ENCODE data around the gene INMT. TPM values are rescaled to one million over a fixed set of nuclear protein-coding genes. Genes with fewer than 3 reads are reported as not detected.

The INMT gene
- total and polyA plus RNA-seq, 4 donors: 0.35 to 11.6 (median 3.3) TPM

GRCh38 chr7:30800785-30801252 is 48.9 kb downstream of the INMT start:
- H3K4me1 ChIP-seq (ENCODE audit: control insufficient read depth, insufficient read depth, low read length): peaks cover 23% of the 10 kb centered on the region
- H3K27ac ChIP-seq (ENCODE audit: low read depth, low read length): no peak overlapping the region
- no peak overlapping the region for H3K4me3 ChIP-seq (ENCODE audit: low read depth, low read length)
- peaks cover 5% of the 10 kb centered on the region for H3K36me3 ChIP-seq (ENCODE audit: control insufficient read depth, insufficient read depth, low read length)
- 13% methylated on average over 5 of the region's 6 CpGs for WGBS (ENCODE audit: insufficient coverage)
- peak; percentile 73 to 96 (median 81) for DNase-seq (ENCODE audit: low read depth in 4 of 6, low spot score in 6 of 6)
- no peaks in the 10 kb centered on the region for H3K9me3 ChIP-seq (ENCODE audit: control insufficient read depth, insufficient read depth, low read length)
- H3K27me3 ChIP-seq (ENCODE audit: control insufficient read depth, insufficient read depth, low read length): peaks cover 2% of the 10 kb centered on the region

DNA sequence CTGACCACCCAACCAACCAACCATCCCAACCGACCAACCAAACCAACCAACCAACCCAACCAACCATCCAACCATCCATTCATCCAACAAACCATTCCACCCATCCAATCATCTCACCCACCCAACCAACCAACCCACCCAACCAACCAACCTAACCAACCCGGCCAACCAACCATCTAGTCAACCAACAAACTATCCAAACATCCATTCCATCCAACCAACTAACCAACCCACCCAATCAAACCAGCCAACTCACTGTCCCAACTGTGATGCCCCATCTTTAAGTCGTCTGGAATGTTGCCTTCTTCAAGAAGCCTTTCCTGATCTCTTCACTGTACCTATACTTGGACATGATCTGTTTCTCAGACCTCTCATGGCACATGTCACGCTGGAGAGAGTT is 50.9 kb downstream of the INMT start:
- Histone ChIP-seq H3K4me1 (ENCODE audit: control insufficient read depth, insufficient read depth, low read length) (peaks cover 27% of the 10 kb centered on the region), H3K27ac (ENCODE audit: low read depth, low read length) (no peak overlapping the region), H3K4me3 (ENCODE audit: low read depth, low read length) (no peak overlapping the region), H3K9me3 (ENCODE audit: control insufficient read depth, insufficient read depth, low read length) (no peaks in the 10 kb centered on the region), H3K36me3 (ENCODE audit: control insufficient read depth, insufficient read depth, low read length) (peaks cover 5% of the 10 kb centered on the region), H3K27me3 (ENCODE audit: control insufficient read depth, insufficient read depth, low read length) (peaks cover 2% of the 10 kb centered on the region)
- DNase-seq (ENCODE audit: low read depth in 4 of 6, low spot score in 6 of 6): no peak
- WGBS (ENCODE audit: insufficient coverage): 89% methylated on average over 3 of the region's 4 CpGs

DNA sequence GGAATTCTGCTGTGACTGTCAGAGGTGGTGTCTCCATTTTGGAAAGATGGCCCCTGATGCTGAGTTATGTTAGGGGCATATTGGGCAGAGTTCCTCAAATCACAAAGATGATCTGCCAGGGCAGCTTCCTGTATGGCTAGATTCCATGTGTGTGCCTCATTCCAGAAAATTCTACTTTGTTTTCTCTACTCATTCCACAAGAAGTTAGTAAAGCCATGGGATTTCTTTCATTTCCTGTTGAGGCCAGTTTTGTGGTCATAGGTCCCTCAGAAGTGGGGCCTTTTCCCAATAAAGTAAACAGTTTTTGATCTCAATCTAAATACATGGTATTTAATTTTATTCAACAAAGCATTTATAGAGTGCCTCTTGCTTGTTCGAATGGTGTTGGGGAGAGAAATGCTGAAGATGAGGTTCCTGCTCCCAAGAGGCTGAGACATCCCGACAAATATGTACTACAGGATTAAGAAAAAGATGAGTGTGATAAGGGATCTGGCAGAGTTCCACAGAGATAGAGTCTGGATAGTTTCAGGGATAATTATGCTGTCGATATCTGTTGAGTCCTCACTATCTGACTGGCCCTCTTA is 52.2 kb downstream of the INMT start:
- Histone ChIP-seq H3K4me3 (ENCODE audit: low read depth, low read length) (no peak overlapping the region), H3K27ac (ENCODE audit: low read depth, low read length) (no peak overlapping the region), H3K9me3 (ENCODE audit: control insufficient read depth, insufficient read depth, low read length) (no peaks in the 10 kb centered on the region), H3K27me3 (ENCODE audit: control insufficient read depth, insufficient read depth, low read length) (peaks cover 2% of the 10 kb centered on the region), H3K36me3 (ENCODE audit: control insufficient read depth, insufficient read depth, low read length) (peaks cover 5% of the 10 kb centered on the region), H3K4me1 (ENCODE audit: control insufficient read depth, insufficient read depth, low read length) (peaks cover 27% of the 10 kb centered on the region)
- 80% methylated on average over 1 of the region's 3 CpGs for WGBS (ENCODE audit: insufficient coverage)
- DNase-seq (ENCODE audit: low read depth in 4 of 6, low spot score in 6 of 6): no peak

GRCh38 chr7:30805081-30805691 is 53.3 kb downstream of the INMT start:
- no peaks in the 10 kb centered on the region for H3K9me3 ChIP-seq (ENCODE audit: control insufficient read depth, insufficient read depth, low read length)
- no peak overlapping the region for H3K4me3 ChIP-seq (ENCODE audit: low read depth, low read length)
- H3K4me1 ChIP-seq (ENCODE audit: control insufficient read depth, insufficient read depth, low read length): peaks cover 27% of the 10 kb centered on the region
- peaks cover 2% of the 10 kb centered on the region for H3K27me3 ChIP-seq (ENCODE audit: control insufficient read depth, insufficient read depth, low read length)
- DNase-seq (ENCODE audit: low read depth in 4 of 6, low spot score in 6 of 6): no peak
- H3K36me3 ChIP-seq (ENCODE audit: control insufficient read depth, insufficient read depth, low read length): peaks cover 2% of the 10 kb centered on the region
- 93% methylated on average over 9 of the region's 9 CpGs for WGBS (ENCODE audit: insufficient coverage)
- H3K27ac ChIP-seq (ENCODE audit: low read depth, low read length): peak overlapping the region; percentile 84

- Histone ChIP-seq H3K4me1 (ENCODE audit: control insufficient read depth, insufficient read depth, low read length) (peaks cover 20% of the 10 kb centered on the region), H3K9me3 (ENCODE audit: control insufficient read depth, insufficient read depth, low read length) (no peaks in the 10 kb centered on the region), H3K27ac (ENCODE audit: low read depth, low read length) (peak overlapping the region; percentile 84), H3K4me3 (ENCODE audit: low read depth, low read length) (no peak overlapping the region), H3K27me3 (ENCODE audit: control insufficient read depth, insufficient read depth, low read length) (peaks cover 2% of the 10 kb centered on the region), H3K36me3 (ENCODE audit: control insufficient read depth, insufficient read depth, low read length) (peaks cover 2% of the 10 kb centered on the region)
- DNase-seq (ENCODE audit: low read depth in 4 of 6, low spot score in 6 of 6): peak in 1 of 6 donors; percentile 12
- 51% methylated on average over 5 of the region's 6 CpGs for WGBS (ENCODE audit: insufficient coverage)
Measured at GRCh38 chr7:30805931-30806330, 54.0 kb downstream of the INMT start.

Other genes with a start within 250 kb of the INMT start
- gene GGCT, start 247.3 kb upstream of the INMT start, total RNA-seq: 10 to 100 TPM; 23.4 to 35.9 TPM
- 10 to 100 TPM; 37.6 to 46.2 TPM for gene GGCT, start 247.3 kb upstream of the INMT start, polyA plus RNA-seq (ENCODE audit: insufficient read length in 2 of 2)
- 10 to 100 TPM; 58.2 to 79.1 TPM for gene GARS1, start 157.3 kb upstream of the INMT start, total RNA-seq
- gene GARS1, start 157.3 kb upstream of the INMT start, polyA plus RNA-seq (ENCODE audit: insufficient read length in 2 of 2): 100 to 1,000 TPM; 111 to 112 TPM
- gene CRHR2, start 69.7 kb upstream of the INMT start, total RNA-seq: 1 to 10 TPM in 1 of 2 donors, under 1 TPM in 1; 0.89 to 2.4 TPM
- 1 to 10 TPM; 1.5 to 2.6 TPM for gene CRHR2, start 69.7 kb upstream of the INMT start, polyA plus RNA-seq (ENCODE audit: insufficient read length in 2 of 2)
- 10 to 100 TPM in 1 of 2 donors, 1 to 10 TPM in 1; 7.2 to 13.8 TPM for gene MINDY4, start 19.3 kb downstream of the INMT start, total RNA-seq
- 1 to 10 TPM; 9.1 to 9.2 TPM for gene MINDY4, start 19.3 kb downstream of the INMT start, polyA plus RNA-seq (ENCODE audit: insufficient read length in 2 of 2)
- 10 to 100 TPM; 64.4 to 81.2 TPM for gene AQP1, start 159.7 kb downstream of the INMT start, total RNA-seq
- gene AQP1, start 159.7 kb downstream of the INMT start, polyA plus RNA-seq (ENCODE audit: insufficient read length in 2 of 2): 100 to 1,000 TPM in 1 of 2 donors, 10 to 100 TPM in 1; 98.2 to 120 TPM
- 1 to 10 TPM; 2.7 to 4.4 TPM for gene GHRHR, start 211.8 kb downstream of the INMT start, total RNA-seq
- 1 to 10 TPM; 4.3 to 5.2 TPM for gene GHRHR, start 211.8 kb downstream of the INMT start, polyA plus RNA-seq (ENCODE audit: insufficient read length in 2 of 2)